ENCODE results near the gene SCD5.

Gene SCD5

GRCh38 chr4:82704156-82704555 is 94.4 kb downstream of the SCD5 start:
- DNase-seq (ENCODE audit: low spot score), result no peak
- Histone ChIP-seq H3K36me3 (replicated peaks in 1 of 2; ENCODE audit: control insufficient read depth in 2 of 2, insufficient read depth in 2 of 2, low read length in 2 of 2) (peaks cover 2 to 40% of the 10 kb centered on the region in 2 donors), H3K9ac (ENCODE audit: low read depth, low read length, poor library complexity) (no peak overlapping the region), H3K27me3 (ENCODE audit: control insufficient read depth in 3 of 3, insufficient read depth in 3 of 3, low read depth in 1 of 3, low read length in 3 of 3) (no peaks in the 10 kb centered on the region), H4K8ac (ENCODE audit: low read depth, low read length) (no peak overlapping the region), H3K18ac (ENCODE audit: low read length) (no peak overlapping the region), H2AK5ac (ENCODE audit: low read depth, low read length) (no peak overlapping the region), H3K4me2 (ENCODE audit: insufficient read depth, low read length, poor library complexity, severe bottlenecking) (no peak overlapping the region), H3K79me1 (ENCODE audit: low read depth, low read length) (peaks cover 2% of the 10 kb centered on the region), H2AFZ (ENCODE audit: low read length) (no peak overlapping the region), H3K23ac (ENCODE audit: low read depth, low read length, poor library complexity) (no peak overlapping the region), H2BK12ac (ENCODE audit: low read length) (no peak overlapping the region), H3K4me3 (ENCODE audit: low read length in 2 of 2) (no peak overlapping the region), H4K91ac (ENCODE audit: low read depth, low read length, poor library complexity) (no peak overlapping the region), H3K4me1 (ENCODE audit: control insufficient read depth in 2 of 2, insufficient read depth in 1 of 2, low read depth in 1 of 2, low read length in 2 of 2) (peaks cover 0 to 10% of the 10 kb centered on the region in 2 donors), H2BK15ac (ENCODE audit: low read length) (no peak overlapping the region), H3K9me3 (replicated peaks in 1 of 2; ENCODE audit: control insufficient read depth in 2 of 2, insufficient read depth in 1 of 2, low read depth in 1 of 2, low read length in 2 of 2) (no peaks in the 10 kb centered on the region), H3K14ac (ENCODE audit: low read length) (no peak overlapping the region), H3K27ac (replicated peaks; ENCODE audit: low read length) (no peak overlapping the region), H2BK5ac (ENCODE audit: low read length) (no peak overlapping the region), H3K4ac (ENCODE audit: low read length) (no peak overlapping the region), H2BK120ac (ENCODE audit: low read depth, low read length) (no peak overlapping the region)
- WGBS, 2 donors (ENCODE audit: extremely low coverage in 2 of 2, insufficient read length in 2 of 2, insufficient replicate concordance in 1 of 2), result no CpG with 5 or more reads among the region's 6 CpGs

- H2BK5ac ChIP-seq (ENCODE audit: low read length), result no peak overlapping the region
- WGBS, 2 donors (ENCODE audit: extremely low coverage in 2 of 2, insufficient read length in 2 of 2, insufficient replicate concordance in 1 of 2), result no CpG with 5 or more reads among the region's 2 CpGs
Measured at GRCh38 chr4:82698412-82698811, 100.2 kb downstream of the SCD5 start.

GRCh38 chr4:82697561-82697960 is 101.0 kb downstream of the SCD5 start:
- Histone ChIP-seq H4K91ac (ENCODE audit: low read depth, low read length, poor library complexity) (no peak overlapping the region), H3K23ac (ENCODE audit: low read depth, low read length, poor library complexity) (no peak overlapping the region), H2AK5ac (ENCODE audit: low read depth, low read length) (no peak overlapping the region), H2BK5ac (ENCODE audit: low read length) (no peak overlapping the region), H3K79me1 (ENCODE audit: low read depth, low read length) (no peaks in the 10 kb centered on the region), H2BK15ac (ENCODE audit: low read length) (no peak overlapping the region), H3K4me1 (ENCODE audit: control insufficient read depth in 2 of 2, insufficient read depth in 1 of 2, low read depth in 1 of 2, low read length in 2 of 2) (peaks cover 0 to 4% of the 10 kb centered on the region in 2 donors), H3K4me3 (ENCODE audit: low read length in 2 of 2) (no peak overlapping the region), H3K9ac (ENCODE audit: low read depth, low read length, poor library complexity) (no peak overlapping the region), H3K36me3 (replicated peaks in 1 of 2; ENCODE audit: control insufficient read depth in 2 of 2, insufficient read depth in 2 of 2, low read length in 2 of 2) (peaks cover 0 to 34% of the 10 kb centered on the region in 2 donors), H3K4ac (ENCODE audit: low read length) (no peak overlapping the region), H2AFZ (ENCODE audit: low read length) (no peak overlapping the region), H3K14ac (ENCODE audit: low read length) (no peak overlapping the region), H3K9me3 (replicated peaks in 1 of 2; ENCODE audit: control insufficient read depth in 2 of 2, insufficient read depth in 1 of 2, low read depth in 1 of 2, low read length in 2 of 2) (no peaks in the 10 kb centered on the region), H4K8ac (ENCODE audit: low read depth, low read length) (no peak overlapping the region), H3K27ac (replicated peaks; ENCODE audit: low read length) (no peak overlapping the region), H3K4me2 (ENCODE audit: insufficient read depth, low read length, poor library complexity, severe bottlenecking) (no peak overlapping the region), H2BK12ac (ENCODE audit: low read length) (no peak overlapping the region), H3K18ac (ENCODE audit: low read length) (no peak overlapping the region), H2BK120ac (ENCODE audit: low read depth, low read length) (no peak overlapping the region), H3K27me3 (ENCODE audit: control insufficient read depth in 3 of 3, insufficient read depth in 3 of 3, low read depth in 1 of 3, low read length in 3 of 3) (no peaks in the 10 kb centered on the region)
- DNase-seq (ENCODE audit: low spot score), result no peak
- no CpG with 5 or more reads among the region's 8 CpGs for WGBS, 2 donors (ENCODE audit: extremely low coverage in 2 of 2, insufficient read length in 2 of 2, insufficient replicate concordance in 1 of 2)

More at GRCh38 chr4:82698412-82698811, 100.2 kb downstream of the SCD5 start:
- no peak overlapping the region for H2AK5ac ChIP-seq (ENCODE audit: low read depth, low read length)
- no peak overlapping the region for H3K27ac ChIP-seq (replicated peaks; ENCODE audit: low read length)
- H3K4me1 ChIP-seq (ENCODE audit: control insufficient read depth in 2 of 2, insufficient read depth in 1 of 2, low read depth in 1 of 2, low read length in 2 of 2), result peaks cover 0 to 4% of the 10 kb centered on the region in 2 donors
- H4K91ac ChIP-seq (ENCODE audit: low read depth, low read length, poor library complexity), result no peak overlapping the region
- no peak overlapping the region for H2BK15ac ChIP-seq (ENCODE audit: low read length)
- H2BK120ac ChIP-seq (ENCODE audit: low read depth, low read length), result no peak overlapping the region
- H2BK12ac ChIP-seq (ENCODE audit: low read length), result no peak overlapping the region
- no peak overlapping the region for H3K4me3 ChIP-seq (ENCODE audit: low read length in 2 of 2)
- H3K23ac ChIP-seq (ENCODE audit: low read depth, low read length, poor library complexity), result no peak overlapping the region
- no peaks in the 10 kb centered on the region for H3K27me3 ChIP-seq (ENCODE audit: control insufficient read depth in 3 of 3, insufficient read depth in 3 of 3, low read depth in 1 of 3, low read length in 3 of 3)
- H3K9me3 ChIP-seq (replicated peaks in 1 of 2; ENCODE audit: control insufficient read depth in 2 of 2, insufficient read depth in 1 of 2, low read depth in 1 of 2, low read length in 2 of 2), result no peaks in the 10 kb centered on the region
- no peak overlapping the region for H2AFZ ChIP-seq (ENCODE audit: low read length)
- H4K8ac ChIP-seq (ENCODE audit: low read depth, low read length), result no peak overlapping the region
- H3K79me1 ChIP-seq (ENCODE audit: low read depth, low read length), result no peaks in the 10 kb centered on the region
- H3K4me2 ChIP-seq (ENCODE audit: insufficient read depth, low read length, poor library complexity, severe bottlenecking), result no peak overlapping the region
- H3K36me3 ChIP-seq (replicated peaks in 1 of 2; ENCODE audit: control insufficient read depth in 2 of 2, insufficient read depth in 2 of 2, low read length in 2 of 2), result peaks cover 0 to 38% of the 10 kb centered on the region in 2 donors
- H3K18ac ChIP-seq (ENCODE audit: low read length), result no peak overlapping the region
- H3K4ac ChIP-seq (ENCODE audit: low read length), result no peak overlapping the region
- DNase-seq (ENCODE audit: low spot score), result no peak
- H3K14ac ChIP-seq (ENCODE audit: low read length), result no peak overlapping the region
- no peak overlapping the region for H3K9ac ChIP-seq (ENCODE audit: low read depth, low read length, poor library complexity)

GRCh38 chr4:82696117-82696860 is 102.3 kb downstream of the SCD5 start:
- Histone ChIP-seq H3K9me3 (replicated peaks in 1 of 2; ENCODE audit: control insufficient read depth in 2 of 2, insufficient read depth in 1 of 2, low read depth in 1 of 2, low read length in 2 of 2) (no peaks in the 10 kb centered on the region), H2AK5ac (ENCODE audit: low read depth, low read length) (no peak overlapping the region), H2BK12ac (ENCODE audit: low read length) (no peak overlapping the region), H3K14ac (ENCODE audit: low read length) (no peak overlapping the region), H3K4me3 (ENCODE audit: low read length in 2 of 2) (no peak overlapping the region), H3K4ac (ENCODE audit: low read length) (no peak overlapping the region), H3K18ac (ENCODE audit: low read length) (no peak overlapping the region), H4K91ac (ENCODE audit: low read depth, low read length, poor library complexity) (no peak overlapping the region), H2BK5ac (ENCODE audit: low read length) (no peak overlapping the region), H3K4me1 (ENCODE audit: control insufficient read depth in 2 of 2, insufficient read depth in 1 of 2, low read depth in 1 of 2, low read length in 2 of 2) (peaks cover 0 to 4% of the 10 kb centered on the region in 2 donors), H3K23ac (ENCODE audit: low read depth, low read length, poor library complexity) (no peak overlapping the region), H4K8ac (ENCODE audit: low read depth, low read length) (no peak overlapping the region), H3K27ac (replicated peaks; ENCODE audit: low read length) (no peak overlapping the region), H2BK120ac (ENCODE audit: low read depth, low read length) (no peak overlapping the region), H3K36me3 (replicated peaks in 1 of 2; ENCODE audit: control insufficient read depth in 2 of 2, insufficient read depth in 2 of 2, low read length in 2 of 2) (peaks cover 0 to 26% of the 10 kb centered on the region in 2 donors), H3K79me1 (ENCODE audit: low read depth, low read length) (no peaks in the 10 kb centered on the region), H3K9ac (ENCODE audit: low read depth, low read length, poor library complexity) (no peak overlapping the region), H3K27me3 (ENCODE audit: control insufficient read depth in 3 of 3, insufficient read depth in 3 of 3, low read depth in 1 of 3, low read length in 3 of 3) (no peaks in the 10 kb centered on the region), H3K4me2 (ENCODE audit: insufficient read depth, low read length, poor library complexity, severe bottlenecking) (no peak overlapping the region), H2BK15ac (ENCODE audit: low read length) (no peak overlapping the region), H2AFZ (ENCODE audit: low read length) (no peak overlapping the region)
- DNase-seq (ENCODE audit: low spot score), result no peak
- no CpG with 5 or more reads among the region's 5 CpGs for WGBS, 2 donors (ENCODE audit: extremely low coverage in 2 of 2, insufficient read length in 2 of 2, insufficient replicate concordance in 1 of 2)

Measured in neuronal stem cell (in vitro differentiated cells).